Spleen (tissue), 11 donors: ENCODE results near the gene ADGRG4. TPM values are rescaled to one million over a fixed set of nuclear protein-coding genes. Genes with fewer than 3 reads are reported as not detected.

Experiments used
- DNase-seq: peaks from one replicate; pipeline ENCODE4 v3.0.0-alpha.2; 2020
- H3K27ac ChIP-seq, 8 donors: fragments of 200-600 bp; sonication (generic) in 7 of 8; 1 replicate in 4 of 8; 2 replicates in 4 of 8; pipeline versions ENCODE4 v1.5.0 to v1.8.0; 2016 to 2021; ENCODE audit warnings: inconsistent platforms in 4 of 8, mild to moderate bottlenecking in 4 of 8, moderate library complexity in 1 of 8
- H3K27me3 ChIP-seq, 7 donors: fragments of 200-600 bp; sonication (generic) in 6 of 7; replicated peaks in 1 of 7; 1 replicate in 4 of 7; 2 replicates in 3 of 7; pipeline versions ENCODE4 v1.5.0 to v1.8.0; 2016 to 2021; ENCODE audit warnings: inconsistent platforms in 3 of 7, mild to moderate bottlenecking in 1 of 7
- H3K36me3 ChIP-seq, 6 donors: fragments of 200-600 bp; sonication (generic) in 5 of 6; 1 replicate in 4 of 6; 2 replicates in 2 of 6; pipeline versions ENCODE4 v1.5.0 to v1.8.0; 2016 to 2021; ENCODE audit warnings: inconsistent platforms in 2 of 6
- H3K4me1 ChIP-seq, 6 donors: fragments of 200-600 bp; sonication (generic) in 5 of 6; 1 replicate in 3 of 6; 2 replicates in 3 of 6; pipeline versions ENCODE4 v1.5.0 to v1.8.0; 2016 to 2021; ENCODE audit warnings: inconsistent platforms in 3 of 6
- H3K4me3 ChIP-seq, 8 donors: fragments of 200-600 bp; sonication (generic) in 7 of 8; 1 replicate in 4 of 8; 2 replicates in 4 of 8; pipeline versions ENCODE4 v1.5.0 to v1.8.0; 2016 to 2021; ENCODE audit warnings: inconsistent platforms in 4 of 8, mild to moderate bottlenecking in 4 of 8, moderate library complexity in 2 of 8
- H3K9me3 ChIP-seq, 8 donors: fragments of 200-600 bp; sonication (generic) in 7 of 8; 1 replicate in 4 of 8; 2 replicates in 4 of 8; pipeline versions ENCODE4 v1.5.0 to v1.8.0; 2016 to 2021; ENCODE audit warnings: inconsistent platforms in 4 of 8
- CTCF ChIP-seq, 11 experiments: fragments of 200-600 bp in 7 of 11; fragments of 450-650 bp in 4 of 11; sonication (generic) in 4 of 11; IDR thresholded peaks in 8 of 11; conservative IDR thresholded peaks in 3 of 11; 1 replicate in 7 of 11; 2 replicates in 4 of 11; pipeline versions ENCODE4 v1.4.0 to v1.8.0; 2016 to 2021; ENCODE audit warnings: antibody characterized with exemption in 11 of 11, inconsistent platforms in 4 of 11, mild to moderate bottlenecking in 1 of 11
- POLR2A ChIP-seq, 3 donors: fragments of 450-650 bp; IDR thresholded peaks; one replicate each; pipeline ENCODE4 v1.5.1; 2017; ENCODE audit warnings: antibody characterized with exemption in 3 of 3, mild to moderate bottlenecking in 1 of 3
- POLR2AphosphoS5 ChIP-seq, 3 donors: sonication (generic); formaldehyde crosslinking; IDR thresholded peaks; one replicate each; pipeline ENCODE4 v1.5.1; 2017; ENCODE audit warnings: antibody characterized with exemption in 3 of 3
- WGBS, 5 donors: extraction: QIAGEN DNeasy Blood & Tissue Kit in 3 of 5; methylation state at CpG; one replicate each; pipeline versions ENCODE4 v1.1.5 to v1.1.7; 2013 to 2018; 5-methylcytosine and 5-hydroxymethylcytosine counted together
- intact Hi-C: fragments of 100-400 bp; cut with DNase I; formaldehyde crosslinking; loops from one replicate; pipeline ENCODE4 v1.15.0; 2023; ENCODE audit warnings: low total_unique reads
- polyA plus RNA-seq, 3 donors: library from polyadenylated mRNA; stranded (reverse); fragments of 200-250 nt; gene quantifications; one replicate each; pipeline ENCODE4 v1.2.1, GENCODE V29; 2013
- total RNA-seq, 7 donors: library from RNA; depleted of rRNA in 3 of 7; stranded (reverse); fragments of >200 nt in 3 of 7; fragmentation: NEBNext Ultra II Directional in 4 of 7; extraction: Animal tissue kit (Norgen Biotek cat#: 25700) in 4 of 7; gene quantifications; one replicate each; pipeline versions ENCODE4 v1.1.0 to v1.2.1, GENCODE V29; 2016 to 2021
- donor health status: healthy with polysubstance abuse.
- donor health status: DM: no; HTN: no; CAD: no; lungs with moderate emphysema.
- donor health status: DM: no; HTN: no; CAD: no.
- donor health status: Bipolar disorder and iron deficiency.
- donor health status: healthy.
- donor health status: DM: no; HTN: no; CAD: no.
- donor health status: DM: yes; HTN: yes; CAD: no.

The ADGRG4 gene
- total and polyA plus RNA-seq, 10 donors = under 0.01 to 0.09 (median 0.03) TPM; not detected in 5

GRCh38 chrX:136421338-136421737 is 120.6 kb downstream of the ADGRG4 start:
- Histone ChIP-seq H3K27ac (no peak overlapping the region), H3K4me1 (no peaks in the 10 kb centered on the region), H3K27me3 (peaks cover 0 to 3% (median 0%) of the 10 kb centered on the region in 7 donors), H3K9me3 (no peaks in the 10 kb centered on the region), H3K4me3 (no peak overlapping the region), H3K36me3 (no peaks in the 10 kb centered on the region)
- 63 to 77% (median 65%) methylated on average over 5 to 14 of the region's 14 CpGs for WGBS, 5 donors
- intact Hi-C loops = no loop called here
- DNase-seq = no peak
- TF ChIP-seq POLR2A (IDR thresholded peaks at IDR 0.05) = no peak
- TF ChIP-seq CTCF (IDR thresholded peaks at IDR 0.05 in 8 of 11, conservative IDR thresholded peaks at IDR 0.05 in 3 of 11) = no peak
- no peak for TF ChIP-seq POLR2AphosphoS5 (IDR thresholded peaks at IDR 0.05)

- H3K36me3 ChIP-seq = no peaks in the 10 kb centered on the region
These were observed 123.0 kb downstream of the ADGRG4 start for GRCh38 chrX:136423724-136424123.

GRCh38 chrX:136425996-136426395 is 125.2 kb downstream of the ADGRG4 start:
- intact Hi-C loops = no loop called here
- WGBS, 5 donors = 54 to 75% (median 64%) methylated on average over 2 of the region's 2 CpGs

More at GRCh38 chrX:136423724-136424123, 123.0 kb downstream of the ADGRG4 start:
- intact Hi-C loops = no loop called here
- no peak for TF ChIP-seq CTCF (IDR thresholded peaks at IDR 0.05 in 8 of 11, conservative IDR thresholded peaks at IDR 0.05 in 3 of 11)
- no peak for TF ChIP-seq POLR2AphosphoS5 (IDR thresholded peaks at IDR 0.05)
- no peak for TF ChIP-seq POLR2A (IDR thresholded peaks at IDR 0.05)
- 49 to 82% (median 68%) methylated on average over 2 of the region's 2 CpGs for WGBS, 5 donors
- H3K4me3 ChIP-seq = no peak overlapping the region
- no peaks in the 10 kb centered on the region for H3K9me3 ChIP-seq
- H3K4me1 ChIP-seq = no peaks in the 10 kb centered on the region
- no peaks in the 10 kb centered on the region for H3K27me3 ChIP-seq
- DNase-seq = no peak
- no peak overlapping the region for H3K27ac ChIP-seq

GRCh38 chrX:136431625-136432024 is 130.9 kb downstream of the ADGRG4 start:
- H3K36me3 ChIP-seq = no peaks in the 10 kb centered on the region
- H3K9me3 ChIP-seq = no peaks in the 10 kb centered on the region
- H3K4me1 ChIP-seq = no peaks in the 10 kb centered on the region
- H3K27me3 ChIP-seq = no peaks in the 10 kb centered on the region
- DNase-seq = no peak
- H3K27ac ChIP-seq = no peak overlapping the region
- intact Hi-C loops = no loop called here
- 65 to 84% (median 72%) methylated on average over 1 of the region's 1 CpG for WGBS, 5 donors
- no peak overlapping the region for H3K4me3 ChIP-seq
- TF ChIP-seq POLR2A (IDR thresholded peaks at IDR 0.05) (no peak), POLR2AphosphoS5 (IDR thresholded peaks at IDR 0.05) (no peak)

More at GRCh38 chrX:136425996-136426395, 125.2 kb downstream of the ADGRG4 start:
- no peaks in the 10 kb centered on the region for H3K27me3 ChIP-seq
- DNase-seq = no peak
- no peaks in the 10 kb centered on the region for H3K4me1 ChIP-seq
- no peaks in the 10 kb centered on the region for H3K9me3 ChIP-seq
- no peak overlapping the region for H3K4me3 ChIP-seq
- TF ChIP-seq POLR2AphosphoS5 (IDR thresholded peaks at IDR 0.05) (no peak), CTCF (IDR thresholded peaks at IDR 0.05 in 8 of 11, conservative IDR thresholded peaks at IDR 0.05 in 3 of 11) (no peak), POLR2A (IDR thresholded peaks at IDR 0.05) (no peak)
- no peaks in the 10 kb centered on the region for H3K36me3 ChIP-seq
- H3K27ac ChIP-seq = no peak overlapping the region

- TF ChIP-seq POLR2AphosphoS5 (IDR thresholded peaks at IDR 0.05) = no peak
- TF ChIP-seq POLR2A (IDR thresholded peaks at IDR 0.05) = no peak
- no peak for TF ChIP-seq CTCF (IDR thresholded peaks at IDR 0.05 in 8 of 11, conservative IDR thresholded peaks at IDR 0.05 in 3 of 11)
- Histone ChIP-seq H3K4me1 (no peaks in the 10 kb centered on the region), H3K4me3 (no peak overlapping the region), H3K9me3 (no peaks in the 10 kb centered on the region), H3K27me3 (no peaks in the 10 kb centered on the region), H3K36me3 (no peaks in the 10 kb centered on the region), H3K27ac (no peak overlapping the region)
- 70 to 91% (median 82%) methylated on average over 2 of the region's 2 CpGs for WGBS, 5 donors
- intact Hi-C loops = no loop called here
- DNase-seq = no peak
These were observed 137.0 kb downstream of the ADGRG4 start for GRCh38 chrX:136437774-136438173.
